Panc1 (cell line): ENCODE data around the gene SUN1.

Experiments
- POLR2AphosphoS5 ChIP-seq: IDR thresholded peaks from 2 replicates; pipeline ENCODE4 v1.6.1; 2012; ENCODE audit warnings: mild to moderate bottlenecking, low read depth, low read length, moderate library complexity
- TCF7L2 ChIP-seq: IDR thresholded peaks from 2 replicates; pipeline ENCODE4 v1.6.1; 2011; ENCODE audit warnings: mild to moderate bottlenecking, low read depth, low read length, inconsistent platforms
- TF ChIP-seq, protein P1 (sequence below): fragments of 450-650 bp; IDR thresholded peaks from 2 replicates; pipeline ENCODE4 v1.5.1; 2017; ENCODE audit warnings: mild to moderate bottlenecking
- TF ChIP-seq, protein P2 (sequence below), 2 experiments: IDR thresholded peaks; 2 replicates each; pipeline ENCODE4 v1.6.1; 2011 to 2012; ENCODE audit warnings: low read depth in 2 of 2, control low read depth in 1 of 2, low read length in 1 of 2, mild to moderate bottlenecking in 1 of 2, moderate library complexity in 1 of 2; ENCODE audit not compliant: insufficient read depth in 1 of 2

DNA sequence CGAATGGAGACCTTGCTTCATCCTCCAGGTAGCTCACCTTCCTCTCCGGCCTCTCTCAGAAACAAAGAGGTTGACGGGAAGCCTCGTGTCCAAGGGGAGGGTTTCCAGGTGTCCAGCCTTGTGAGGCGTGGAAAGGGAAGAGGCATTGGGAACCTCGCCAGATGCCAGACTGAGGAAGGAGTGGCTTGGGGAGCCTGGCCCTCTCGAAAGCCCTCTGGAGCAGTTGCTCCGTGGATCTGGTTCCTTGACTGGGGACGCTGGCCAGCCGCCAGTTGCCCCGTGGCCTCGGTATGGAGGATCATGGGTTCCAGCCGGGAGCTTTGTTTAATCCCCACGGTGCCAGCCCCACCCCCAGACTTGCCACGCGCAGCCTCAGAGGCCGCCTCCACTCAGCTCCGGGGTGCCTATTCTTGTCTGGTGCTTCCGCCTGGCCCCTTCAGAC lies 30.3 kb upstream of the SUN1 start:
- TF ChIP-seq, protein P1, sequence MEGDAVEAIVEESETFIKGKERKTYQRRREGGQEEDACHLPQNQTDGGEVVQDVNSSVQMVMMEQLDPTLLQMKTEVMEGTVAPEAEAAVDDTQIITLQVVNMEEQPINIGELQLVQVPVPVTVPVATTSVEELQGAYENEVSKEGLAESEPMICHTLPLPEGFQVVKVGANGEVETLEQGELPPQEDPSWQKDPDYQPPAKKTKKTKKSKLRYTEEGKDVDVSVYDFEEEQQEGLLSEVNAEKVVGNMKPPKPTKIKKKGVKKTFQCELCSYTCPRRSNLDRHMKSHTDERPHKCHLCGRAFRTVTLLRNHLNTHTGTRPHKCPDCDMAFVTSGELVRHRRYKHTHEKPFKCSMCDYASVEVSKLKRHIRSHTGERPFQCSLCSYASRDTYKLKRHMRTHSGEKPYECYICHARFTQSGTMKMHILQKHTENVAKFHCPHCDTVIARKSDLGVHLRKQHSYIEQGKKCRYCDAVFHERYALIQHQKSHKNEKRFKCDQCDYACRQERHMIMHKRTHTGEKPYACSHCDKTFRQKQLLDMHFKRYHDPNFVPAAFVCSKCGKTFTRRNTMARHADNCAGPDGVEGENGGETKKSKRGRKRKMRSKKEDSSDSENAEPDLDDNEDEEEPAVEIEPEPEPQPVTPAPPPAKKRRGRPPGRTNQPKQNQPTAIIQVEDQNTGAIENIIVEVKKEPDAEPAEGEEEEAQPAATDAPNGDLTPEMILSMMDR: no peak
- TF ChIP-seq POLR2AphosphoS5 (no peak), TCF7L2 (no peak)
- TF ChIP-seq, protein P2, sequence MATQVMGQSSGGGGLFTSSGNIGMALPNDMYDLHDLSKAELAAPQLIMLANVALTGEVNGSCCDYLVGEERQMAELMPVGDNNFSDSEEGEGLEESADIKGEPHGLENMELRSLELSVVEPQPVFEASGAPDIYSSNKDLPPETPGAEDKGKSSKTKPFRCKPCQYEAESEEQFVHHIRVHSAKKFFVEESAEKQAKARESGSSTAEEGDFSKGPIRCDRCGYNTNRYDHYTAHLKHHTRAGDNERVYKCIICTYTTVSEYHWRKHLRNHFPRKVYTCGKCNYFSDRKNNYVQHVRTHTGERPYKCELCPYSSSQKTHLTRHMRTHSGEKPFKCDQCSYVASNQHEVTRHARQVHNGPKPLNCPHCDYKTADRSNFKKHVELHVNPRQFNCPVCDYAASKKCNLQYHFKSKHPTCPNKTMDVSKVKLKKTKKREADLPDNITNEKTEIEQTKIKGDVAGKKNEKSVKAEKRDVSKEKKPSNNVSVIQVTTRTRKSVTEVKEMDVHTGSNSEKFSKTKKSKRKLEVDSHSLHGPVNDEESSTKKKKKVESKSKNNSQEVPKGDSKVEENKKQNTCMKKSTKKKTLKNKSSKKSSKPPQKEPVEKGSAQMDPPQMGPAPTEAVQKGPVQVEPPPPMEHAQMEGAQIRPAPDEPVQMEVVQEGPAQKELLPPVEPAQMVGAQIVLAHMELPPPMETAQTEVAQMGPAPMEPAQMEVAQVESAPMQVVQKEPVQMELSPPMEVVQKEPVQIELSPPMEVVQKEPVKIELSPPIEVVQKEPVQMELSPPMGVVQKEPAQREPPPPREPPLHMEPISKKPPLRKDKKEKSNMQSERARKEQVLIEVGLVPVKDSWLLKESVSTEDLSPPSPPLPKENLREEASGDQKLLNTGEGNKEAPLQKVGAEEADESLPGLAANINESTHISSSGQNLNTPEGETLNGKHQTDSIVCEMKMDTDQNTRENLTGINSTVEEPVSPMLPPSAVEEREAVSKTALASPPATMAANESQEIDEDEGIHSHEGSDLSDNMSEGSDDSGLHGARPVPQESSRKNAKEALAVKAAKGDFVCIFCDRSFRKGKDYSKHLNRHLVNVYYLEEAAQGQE (IDR thresholded peaks at IDR 0.05; ENCODE audit: insufficient read depth in 1 of 2, low read depth in 2 of 2, low read length in 1 of 2): no peak
